GM23338 (cell line): ENCODE data around the gene ARID4B.

ENCODE experiments used
- CREB1 ChIP-seq: fragments of 250-450 bp; sonication (Bioruptor Pico); IDR thresholded peaks from 2 replicates; pipeline ENCODE4 v1.5.0; 2020; ENCODE audit warnings: low read depth, mild to moderate bottlenecking, moderate library complexity
- EZH2 ChIP-seq: fragments of 200-600 bp; sonication (generic); IDR thresholded peaks from one replicate; pipeline ENCODE4 v1.8.0; 2017; ENCODE audit warnings: antibody characterized with exemption, mild to moderate bottlenecking, low read depth; ENCODE audit not compliant: unreplicated experiment
- EZH2phosphoT487 ChIP-seq: fragments of 200-600 bp; sonication (generic); IDR thresholded peaks from one replicate; pipeline ENCODE4 v1.8.1; 2018; ENCODE audit warnings: antibody characterized with exemption; ENCODE audit not compliant: unreplicated experiment
- JUNB ChIP-seq: IDR thresholded peaks from one replicate; pipeline ENCODE4 v1.6.1; 2016; ENCODE audit warnings: antibody characterized with exemption; ENCODE audit not compliant: unreplicated experiment
- NANOG ChIP-seq: IDR thresholded peaks from 2 replicates; pipeline ENCODE4 v1.6.1; 2016; ENCODE audit warnings: antibody characterized with exemption, borderline replicate concordance
- POLR2AphosphoS5 ChIP-seq: IDR thresholded peaks from 2 replicates; pipeline ENCODE4 v1.6.1; 2016; ENCODE audit warnings: antibody characterized with exemption, low read depth
- STAT1 ChIP-seq: IDR thresholded peaks from one replicate; pipeline ENCODE4 v1.6.1; 2016; ENCODE audit warnings: antibody characterized with exemption; ENCODE audit not compliant: unreplicated experiment
- TF ChIP-seq, protein P1 (sequence below), 2 experiments: fragments of 200-600 bp in 1 of 2; sonication (generic) in 1 of 2; conservative IDR thresholded peaks; 2 replicates each; pipeline versions ENCODE4 v1.5.1 to v1.6.1; 2016 to 2017; ENCODE audit warnings: antibody characterized with exemption in 2 of 2, low read depth in 2 of 2, mild to moderate bottlenecking in 2 of 2, moderate library complexity in 1 of 2
- TF ChIP-seq, protein P2 (sequence below): IDR thresholded peaks from one replicate; pipeline ENCODE4 v1.6.1; 2018; ENCODE audit warnings: antibody characterized with exemption; ENCODE audit not compliant: unreplicated experiment
- TF ChIP-seq, protein P3 (sequence below): IDR thresholded peaks from 2 replicates; pipeline ENCODE4 v1.6.1; 2016; ENCODE audit warnings: antibody characterized with exemption
- TF ChIP-seq, protein P4 (sequence below): fragments of 250-450 bp; sonication (Bioruptor Pico); IDR thresholded peaks from 2 replicates; pipeline ENCODE4 v1.5.0; 2020; ENCODE audit warnings: mild to moderate bottlenecking, moderate library complexity

DNA sequence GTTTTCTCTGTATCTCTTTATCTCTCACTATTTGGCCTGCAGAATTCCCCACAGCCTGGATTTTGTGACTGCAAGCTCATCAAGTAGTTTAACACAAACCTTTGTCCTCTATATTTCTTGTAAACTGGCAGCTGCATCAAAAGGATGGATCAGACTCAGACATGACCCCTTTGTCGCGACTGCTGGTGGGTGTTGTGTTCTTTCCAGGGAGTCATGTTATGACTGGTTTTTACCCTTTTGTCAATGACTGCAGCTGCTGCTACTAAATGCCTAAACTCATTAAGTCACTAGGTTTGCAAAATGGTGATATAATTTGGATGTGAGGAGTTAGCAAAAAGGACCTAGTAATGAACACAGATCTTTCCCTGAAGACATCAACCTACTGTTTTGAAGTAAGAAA is 189.2 kb downstream of the ARID4B start:
- TF ChIP-seq EZH2phosphoT487 (no peak), POLR2AphosphoS5 (no peak), EZH2 (no peak), NANOG (no peak), CREB1 (CRISPR knock-in tag) (no peak), STAT1 (no peak), JUNB (no peak)
- TF ChIP-seq, protein P1, sequence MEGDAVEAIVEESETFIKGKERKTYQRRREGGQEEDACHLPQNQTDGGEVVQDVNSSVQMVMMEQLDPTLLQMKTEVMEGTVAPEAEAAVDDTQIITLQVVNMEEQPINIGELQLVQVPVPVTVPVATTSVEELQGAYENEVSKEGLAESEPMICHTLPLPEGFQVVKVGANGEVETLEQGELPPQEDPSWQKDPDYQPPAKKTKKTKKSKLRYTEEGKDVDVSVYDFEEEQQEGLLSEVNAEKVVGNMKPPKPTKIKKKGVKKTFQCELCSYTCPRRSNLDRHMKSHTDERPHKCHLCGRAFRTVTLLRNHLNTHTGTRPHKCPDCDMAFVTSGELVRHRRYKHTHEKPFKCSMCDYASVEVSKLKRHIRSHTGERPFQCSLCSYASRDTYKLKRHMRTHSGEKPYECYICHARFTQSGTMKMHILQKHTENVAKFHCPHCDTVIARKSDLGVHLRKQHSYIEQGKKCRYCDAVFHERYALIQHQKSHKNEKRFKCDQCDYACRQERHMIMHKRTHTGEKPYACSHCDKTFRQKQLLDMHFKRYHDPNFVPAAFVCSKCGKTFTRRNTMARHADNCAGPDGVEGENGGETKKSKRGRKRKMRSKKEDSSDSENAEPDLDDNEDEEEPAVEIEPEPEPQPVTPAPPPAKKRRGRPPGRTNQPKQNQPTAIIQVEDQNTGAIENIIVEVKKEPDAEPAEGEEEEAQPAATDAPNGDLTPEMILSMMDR (conservative IDR thresholded peaks at IDR 0.05; ENCODE audit: low read depth in 2 of 2), result no peak
- TF ChIP-seq, protein P2, sequence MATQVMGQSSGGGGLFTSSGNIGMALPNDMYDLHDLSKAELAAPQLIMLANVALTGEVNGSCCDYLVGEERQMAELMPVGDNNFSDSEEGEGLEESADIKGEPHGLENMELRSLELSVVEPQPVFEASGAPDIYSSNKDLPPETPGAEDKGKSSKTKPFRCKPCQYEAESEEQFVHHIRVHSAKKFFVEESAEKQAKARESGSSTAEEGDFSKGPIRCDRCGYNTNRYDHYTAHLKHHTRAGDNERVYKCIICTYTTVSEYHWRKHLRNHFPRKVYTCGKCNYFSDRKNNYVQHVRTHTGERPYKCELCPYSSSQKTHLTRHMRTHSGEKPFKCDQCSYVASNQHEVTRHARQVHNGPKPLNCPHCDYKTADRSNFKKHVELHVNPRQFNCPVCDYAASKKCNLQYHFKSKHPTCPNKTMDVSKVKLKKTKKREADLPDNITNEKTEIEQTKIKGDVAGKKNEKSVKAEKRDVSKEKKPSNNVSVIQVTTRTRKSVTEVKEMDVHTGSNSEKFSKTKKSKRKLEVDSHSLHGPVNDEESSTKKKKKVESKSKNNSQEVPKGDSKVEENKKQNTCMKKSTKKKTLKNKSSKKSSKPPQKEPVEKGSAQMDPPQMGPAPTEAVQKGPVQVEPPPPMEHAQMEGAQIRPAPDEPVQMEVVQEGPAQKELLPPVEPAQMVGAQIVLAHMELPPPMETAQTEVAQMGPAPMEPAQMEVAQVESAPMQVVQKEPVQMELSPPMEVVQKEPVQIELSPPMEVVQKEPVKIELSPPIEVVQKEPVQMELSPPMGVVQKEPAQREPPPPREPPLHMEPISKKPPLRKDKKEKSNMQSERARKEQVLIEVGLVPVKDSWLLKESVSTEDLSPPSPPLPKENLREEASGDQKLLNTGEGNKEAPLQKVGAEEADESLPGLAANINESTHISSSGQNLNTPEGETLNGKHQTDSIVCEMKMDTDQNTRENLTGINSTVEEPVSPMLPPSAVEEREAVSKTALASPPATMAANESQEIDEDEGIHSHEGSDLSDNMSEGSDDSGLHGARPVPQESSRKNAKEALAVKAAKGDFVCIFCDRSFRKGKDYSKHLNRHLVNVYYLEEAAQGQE, result no peak
- TF ChIP-seq, protein P3, sequence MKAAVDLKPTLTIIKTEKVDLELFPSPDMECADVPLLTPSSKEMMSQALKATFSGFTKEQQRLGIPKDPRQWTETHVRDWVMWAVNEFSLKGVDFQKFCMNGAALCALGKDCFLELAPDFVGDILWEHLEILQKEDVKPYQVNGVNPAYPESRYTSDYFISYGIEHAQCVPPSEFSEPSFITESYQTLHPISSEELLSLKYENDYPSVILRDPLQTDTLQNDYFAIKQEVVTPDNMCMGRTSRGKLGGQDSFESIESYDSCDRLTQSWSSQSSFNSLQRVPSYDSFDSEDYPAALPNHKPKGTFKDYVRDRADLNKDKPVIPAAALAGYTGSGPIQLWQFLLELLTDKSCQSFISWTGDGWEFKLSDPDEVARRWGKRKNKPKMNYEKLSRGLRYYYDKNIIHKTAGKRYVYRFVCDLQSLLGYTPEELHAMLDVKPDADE, result no peak
- TF ChIP-seq, protein P4, sequence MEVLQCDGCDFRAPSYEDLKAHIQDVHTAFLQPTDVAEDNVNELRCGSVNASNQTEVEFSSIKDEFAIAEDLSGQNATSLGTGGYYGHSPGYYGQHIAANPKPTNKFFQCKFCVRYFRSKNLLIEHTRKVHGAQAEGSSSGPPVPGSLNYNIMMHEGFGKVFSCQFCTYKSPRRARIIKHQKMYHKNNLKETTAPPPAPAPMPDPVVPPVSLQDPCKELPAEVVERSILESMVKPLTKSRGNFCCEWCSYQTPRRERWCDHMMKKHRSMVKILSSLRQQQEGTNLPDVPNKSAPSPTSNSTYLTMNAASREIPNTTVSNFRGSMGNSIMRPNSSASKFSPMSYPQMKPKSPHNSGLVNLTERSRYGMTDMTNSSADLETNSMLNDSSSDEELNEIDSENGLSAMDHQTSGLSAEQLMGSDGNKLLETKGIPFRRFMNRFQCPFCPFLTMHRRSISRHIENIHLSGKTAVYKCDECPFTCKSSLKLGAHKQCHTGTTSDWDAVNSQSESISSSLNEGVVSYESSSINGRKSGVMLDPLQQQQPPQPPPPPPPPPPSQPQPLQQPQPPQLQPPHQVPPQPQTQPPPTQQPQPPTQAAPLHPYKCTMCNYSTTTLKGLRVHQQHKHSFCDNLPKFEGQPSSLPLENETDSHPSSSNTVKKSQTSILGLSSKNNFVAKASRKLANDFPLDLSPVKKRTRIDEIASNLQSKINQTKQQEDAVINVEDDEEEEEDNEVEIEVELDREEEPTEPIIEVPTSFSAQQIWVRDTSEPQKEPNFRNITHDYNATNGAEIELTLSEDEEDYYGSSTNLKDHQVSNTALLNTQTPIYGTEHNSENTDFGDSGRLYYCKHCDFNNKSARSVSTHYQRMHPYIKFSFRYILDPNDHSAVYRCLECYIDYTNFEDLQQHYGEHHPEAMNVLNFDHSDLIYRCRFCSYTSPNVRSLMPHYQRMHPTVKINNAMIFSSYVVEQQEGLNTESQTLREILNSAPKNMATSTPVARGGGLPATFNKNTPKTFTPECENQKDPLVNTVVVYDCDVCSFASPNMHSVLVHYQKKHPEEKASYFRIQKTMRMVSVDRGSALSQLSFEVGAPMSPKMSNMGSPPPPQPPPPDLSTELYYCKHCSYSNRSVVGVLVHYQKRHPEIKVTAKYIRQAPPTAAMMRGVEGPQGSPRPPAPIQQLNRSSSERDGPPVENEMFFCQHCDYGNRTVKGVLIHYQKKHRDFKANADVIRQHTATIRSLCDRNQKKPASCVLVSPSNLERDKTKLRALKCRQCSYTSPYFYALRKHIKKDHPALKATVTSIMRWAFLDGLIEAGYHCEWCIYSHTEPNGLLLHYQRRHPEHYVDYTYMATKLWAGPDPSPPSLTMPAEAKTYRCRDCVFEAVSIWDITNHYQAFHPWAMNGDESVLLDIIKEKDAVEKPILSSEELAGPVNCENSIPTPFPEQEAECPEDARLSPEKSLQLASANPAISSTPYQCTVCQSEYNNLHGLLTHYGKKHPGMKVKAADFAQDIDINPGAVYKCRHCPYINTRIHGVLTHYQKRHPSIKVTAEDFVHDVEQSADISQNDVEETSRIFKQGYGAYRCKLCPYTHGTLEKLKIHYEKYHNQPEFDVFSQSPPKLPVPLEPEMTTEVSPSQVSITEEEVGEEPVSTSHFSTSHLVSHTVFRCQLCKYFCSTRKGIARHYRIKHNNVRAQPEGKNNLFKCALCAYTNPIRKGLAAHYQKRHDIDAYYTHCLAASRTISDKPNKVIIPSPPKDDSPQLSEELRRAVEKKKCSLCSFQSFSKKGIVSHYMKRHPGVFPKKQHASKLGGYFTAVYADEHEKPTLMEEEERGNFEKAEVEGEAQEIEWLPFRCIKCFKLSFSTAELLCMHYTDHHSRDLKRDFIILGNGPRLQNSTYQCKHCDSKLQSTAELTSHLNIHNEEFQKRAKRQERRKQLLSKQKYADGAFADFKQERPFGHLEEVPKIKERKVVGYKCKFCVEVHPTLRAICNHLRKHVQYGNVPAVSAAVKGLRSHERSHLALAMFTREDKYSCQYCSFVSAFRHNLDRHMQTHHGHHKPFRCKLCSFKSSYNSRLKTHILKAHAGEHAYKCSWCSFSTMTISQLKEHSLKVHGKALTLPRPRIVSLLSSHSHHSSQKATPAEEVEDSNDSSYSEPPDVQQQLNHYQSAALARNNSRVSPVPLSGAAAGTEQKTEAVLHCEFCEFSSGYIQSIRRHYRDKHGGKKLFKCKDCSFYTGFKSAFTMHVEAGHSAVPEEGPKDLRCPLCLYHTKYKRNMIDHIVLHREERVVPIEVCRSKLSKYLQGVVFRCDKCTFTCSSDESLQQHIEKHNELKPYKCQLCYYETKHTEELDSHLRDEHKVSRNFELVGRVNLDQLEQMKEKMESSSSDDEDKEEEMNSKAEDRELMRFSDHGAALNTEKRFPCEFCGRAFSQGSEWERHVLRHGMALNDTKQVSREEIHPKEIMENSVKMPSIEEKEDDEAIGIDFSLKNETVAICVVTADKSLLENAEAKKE (CRISPR knock-in tag), result no peak
